Caco-2 (cell line): ENCODE results near the gene SEZ6L. TPM values are rescaled to one million over a fixed set of nuclear protein-coding genes. Genes with fewer than 3 reads are reported as not detected.

Experiments used
- BruUV-seq: library from RNA; stranded (reverse); fragments of 400-500 nt; replicated peaks from 2 replicates; lab custom pipeline; 2021; lab: Mats Ljungman, UMichigan
- CTCF ChIA-PET: fragments of 300-600 bp; sonication (Branson Sonifier 250); formaldehyde crosslinking; loops from one replicate; lab custom pipeline; 2022; ENCODE audit warnings: antibody characterized with exemption; lab: Charles Lee
- POLR2A ChIA-PET: fragments of 300-600 bp; sonication (Branson Sonifier 250); formaldehyde crosslinking; loops from one replicate; lab custom pipeline; 2022; ENCODE audit warnings: antibody characterized with exemption; lab: Charles Lee
- DNase-seq, 2 experiments: peaks; one replicate each; pipeline versions ENCODE4 v3.0.0 to v3.0.0-alpha.2; 2020 to 2022
- H3K27me3 ChIP-seq: replicated peaks from 2 replicates; pipeline ENCODE4 v1.6.0; 2011; ENCODE audit warnings: low read length; ENCODE audit not compliant: control insufficient read depth, insufficient read depth
- H3K36me3 ChIP-seq: 2 replicates; pipeline ENCODE4 v1.5.1; 2011; ENCODE audit warnings: low read length; ENCODE audit not compliant: control insufficient read depth, insufficient read depth
- H3K4me1 ChIP-seq: fragments of 250-450 bp; sonication (Bioruptor Pico); 2 replicates; pipeline ENCODE4 v1.5.1; 2020; ENCODE audit warnings: mild to moderate bottlenecking
- H3K4me3 ChIP-seq: 2 replicates; pipeline ENCODE4 v1.5.1; 2011; ENCODE audit warnings: low read depth, mild to moderate bottlenecking, control low read depth, low read length
- H3K9me3 ChIP-seq: fragments of 250-450 bp; sonication (Bioruptor Pico); 2 replicates; pipeline ENCODE4 v1.5.1; 2020; ENCODE audit warnings: mild to moderate bottlenecking, moderate library complexity
- H3K27ac Mint-ChIP-seq: one replicate; pipeline ENCODE4 v1.8.0; 2022; ENCODE audit warnings: mixed read lengths; ENCODE audit not compliant: unreplicated experiment
- H3K27me3 Mint-ChIP-seq: one replicate; pipeline ENCODE4 v1.8.0; 2022; ENCODE audit warnings: mixed read lengths; ENCODE audit not compliant: insufficient read depth, unreplicated experiment
- H3K36me3 Mint-ChIP-seq: one replicate; pipeline ENCODE4 v1.8.0; 2022; ENCODE audit warnings: mild to moderate bottlenecking, mixed read lengths; ENCODE audit not compliant: insufficient read depth, unreplicated experiment
- H3K4me1 Mint-ChIP-seq: one replicate; pipeline ENCODE4 v1.8.0; 2022; ENCODE audit warnings: low read depth, mixed read lengths; ENCODE audit not compliant: unreplicated experiment
- H3K4me3 Mint-ChIP-seq: one replicate; pipeline ENCODE4 v1.8.0; 2022; ENCODE audit warnings: mild to moderate bottlenecking, moderate library complexity, mixed read lengths; ENCODE audit not compliant: unreplicated experiment
- H3K9me3 Mint-ChIP-seq: one replicate; pipeline ENCODE4 v1.8.0; 2022; ENCODE audit warnings: mixed read lengths; ENCODE audit not compliant: unreplicated experiment
- CTCF ChIP-seq, 2 experiments: fragments of 200-600 bp in 1 of 2; IDR thresholded peaks; 1 replicate in 1 of 2; 2 replicates in 1 of 2; pipeline versions ENCODE4 v1.5.1 to v1.8.0; 2011 to 2022; ENCODE audit warnings: antibody characterized with exemption in 1 of 2, control low read depth in 1 of 2, inconsistent platforms in 1 of 2, low read depth in 1 of 2, low read length in 1 of 2, mild to moderate bottlenecking in 1 of 2, moderate library complexity in 1 of 2; ENCODE audit not compliant: insufficient read depth in 1 of 2, severe bottlenecking in 1 of 2, unreplicated experiment in 1 of 2
- intact Hi-C: fragments of 100-400 bp; cut with micrococcal nuclease; formaldehyde crosslinking; loops from one replicate; pipeline ENCODE4 v1.10.0; 2022; ENCODE audit not compliant: unreplicated experiment
- total RNA-seq: library from RNA; stranded (reverse); gene quantifications from 2 replicates; pipeline ENCODE4 v1.2.3, GENCODE V29; 2022

Gene SEZ6L
- total RNA-seq, 1 experiment from 2014 or later: not detected

DNA sequence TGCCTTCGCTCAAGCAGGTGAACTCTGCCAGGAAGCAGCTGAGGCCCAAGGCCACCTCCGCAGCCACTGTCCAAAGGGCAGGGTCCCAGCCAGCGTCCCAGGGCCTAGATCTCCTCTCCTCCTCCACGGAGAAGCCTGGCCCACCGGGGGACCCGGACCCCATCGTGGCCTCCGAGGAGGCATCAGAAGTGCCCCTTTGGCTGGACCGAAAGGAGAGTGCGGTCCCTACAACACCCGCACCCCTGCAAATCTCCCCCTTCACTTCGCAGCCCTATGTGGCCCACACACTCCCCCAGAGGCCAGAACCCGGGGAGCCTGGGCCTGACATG is 123.4 kb downstream of the SEZ6L start:
- no peak for TF ChIP-seq CTCF (IDR thresholded peaks at IDR 0.05; ENCODE audit: insufficient read depth in 1 of 2, low read depth in 1 of 2, low read length in 1 of 2, severe bottlenecking in 1 of 2, unreplicated experiment in 1 of 2)
- H3K4me3 ChIP-seq: no peak overlapping the region
- no peaks in the 10 kb centered on the region for H3K27me3 ChIP-seq
- no TSS peak for BruUV-seq
- H3K9me3 ChIP-seq: no peaks in the 10 kb centered on the region
- CTCF ChIA-PET: no interaction called here
- H3K4me1 ChIP-seq: no peaks in the 10 kb centered on the region
- no peaks in the 10 kb centered on the region for H3K4me1 Mint-ChIP-seq
- no peak overlapping the region for H3K27ac Mint-ChIP-seq
- no peaks in the 10 kb centered on the region for H3K36me3 ChIP-seq
- POLR2A ChIA-PET: no interaction called here
- no peaks in the 10 kb centered on the region for H3K9me3 Mint-ChIP-seq
- no peaks in the 10 kb centered on the region for H3K36me3 Mint-ChIP-seq
- peaks cover 20% of the 10 kb centered on the region for H3K27me3 Mint-ChIP-seq
- no peak overlapping the region for H3K4me3 Mint-ChIP-seq
- intact Hi-C loops: no loop called here
- no peak for DNase-seq

DNA sequence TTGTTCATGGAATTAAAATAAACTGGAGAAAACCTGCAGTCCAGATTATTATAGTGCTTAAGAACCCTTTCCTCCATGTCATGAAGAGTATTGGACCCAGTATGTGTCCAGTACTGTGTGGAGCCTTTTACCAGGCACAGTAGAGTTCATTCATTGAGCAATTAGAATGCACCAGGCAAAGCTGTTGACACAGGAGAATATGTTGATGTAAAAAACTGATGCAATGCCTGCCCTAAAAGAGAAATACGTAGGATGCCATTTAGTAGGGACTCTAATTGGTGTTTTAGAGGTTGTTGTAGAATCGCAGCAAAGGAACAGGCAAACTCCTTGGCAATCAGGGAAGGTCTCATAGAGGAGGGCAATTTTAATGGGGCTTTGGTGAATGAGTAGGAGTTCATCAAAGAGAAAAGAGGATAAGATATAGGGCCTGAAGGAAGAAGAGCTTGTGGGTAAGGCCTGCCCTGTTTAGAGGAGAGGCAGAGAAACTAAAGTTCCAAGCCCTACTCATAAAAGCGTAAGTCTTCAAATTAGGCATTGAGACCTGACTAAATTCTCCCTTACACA is 126.4 kb downstream of the SEZ6L start:
- POLR2A ChIA-PET: no interaction called here

DNA sequence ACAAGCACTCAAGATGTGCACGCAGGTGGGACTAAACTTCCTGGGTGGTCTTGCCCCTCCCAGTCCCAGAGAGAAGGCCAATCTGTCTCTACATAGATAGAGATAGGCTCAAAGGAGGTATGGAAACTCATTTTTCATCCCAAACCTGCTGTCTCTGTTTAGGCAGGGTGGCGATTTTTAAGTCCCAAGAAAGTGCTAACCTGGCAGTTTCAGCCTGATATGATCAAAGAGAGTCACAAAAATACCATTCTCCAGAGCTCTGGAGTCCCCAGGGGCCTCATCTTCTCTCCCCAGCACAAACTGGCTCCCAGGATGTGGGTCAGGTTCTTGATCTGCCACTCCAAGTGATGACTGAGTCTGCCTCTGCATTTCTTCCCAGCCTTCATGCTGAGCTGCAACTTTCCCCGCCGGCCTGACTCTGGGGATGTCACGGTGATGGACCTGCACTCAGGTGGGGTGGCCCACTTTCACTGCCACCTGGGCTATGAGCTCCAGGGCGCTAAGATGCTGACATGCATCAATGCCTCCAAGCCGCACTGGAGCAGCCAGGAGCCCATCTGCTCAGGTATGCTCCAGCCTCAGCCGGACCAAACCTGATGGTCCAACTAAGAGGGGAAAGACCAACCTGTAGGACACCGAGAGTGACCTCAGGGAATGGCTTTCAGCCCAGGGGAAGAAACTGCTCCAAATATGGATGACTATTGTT is 129.5 kb downstream of the SEZ6L start:
- H3K27ac Mint-ChIP-seq: no peak overlapping the region
- Histone ChIP-seq H3K27me3 (no peaks in the 10 kb centered on the region), H3K4me1 (no peaks in the 10 kb centered on the region), H3K9me3 (no peaks in the 10 kb centered on the region), H3K4me3 (no peak overlapping the region), H3K36me3 (no peaks in the 10 kb centered on the region)
- ChIA-PET POLR2A (no interaction called here), CTCF (no interaction called here)
- intact Hi-C loops: no loop called here
- no peak for DNase-seq
- H3K9me3 Mint-ChIP-seq: no peaks in the 10 kb centered on the region
- no TSS peak for BruUV-seq
- TF ChIP-seq CTCF (IDR thresholded peaks at IDR 0.05; ENCODE audit: insufficient read depth in 1 of 2, low read depth in 1 of 2, low read length in 1 of 2, severe bottlenecking in 1 of 2, unreplicated experiment in 1 of 2): no peak
- no peaks in the 10 kb centered on the region for H3K36me3 Mint-ChIP-seq
- peaks cover 21% of the 10 kb centered on the region for H3K27me3 Mint-ChIP-seq
- no peak overlapping the region for H3K4me3 Mint-ChIP-seq
- H3K4me1 Mint-ChIP-seq: no peaks in the 10 kb centered on the region

More for the DNA sequence above, 126.4 kb downstream of the SEZ6L start:
- Mint-ChIP-seq H3K36me3 (no peaks in the 10 kb centered on the region), H3K27me3 (peaks cover 17% of the 10 kb centered on the region), H3K4me3 (no peak overlapping the region), H3K4me1 (no peaks in the 10 kb centered on the region), H3K9me3 (no peaks in the 10 kb centered on the region), H3K27ac (no peak overlapping the region)
- Histone ChIP-seq H3K4me3 (no peak overlapping the region), H3K27me3 (no peaks in the 10 kb centered on the region), H3K9me3 (no peaks in the 10 kb centered on the region), H3K36me3 (no peaks in the 10 kb centered on the region), H3K4me1 (no peaks in the 10 kb centered on the region)
- DNase-seq: no peak
- intact Hi-C loops: no loop called here
- TF ChIP-seq CTCF (IDR thresholded peaks at IDR 0.05; ENCODE audit: insufficient read depth in 1 of 2, low read depth in 1 of 2, low read length in 1 of 2, severe bottlenecking in 1 of 2, unreplicated experiment in 1 of 2): no peak
- no TSS peak for BruUV-seq
- CTCF ChIA-PET: no interaction called here
